ENCODE results near the gene TBCK.
A peak's percentile ranks its signal among the peaks of the same experiment; 100 is the strongest.

TBCK gene

GRCh38 chr4:106038012-106038411 is 278.0 kb downstream of the TBCK start:
- Histone ChIP-seq H3K4me1 (ENCODE audit: insufficient read depth, low read length, poor library complexity, severe bottlenecking) (peaks cover 39% of the 10 kb centered on the region), H3K9me2 (replicated peaks; ENCODE audit: low read depth, low read length) (no peaks in the 10 kb centered on the region), H3K9ac (ENCODE audit: low read depth, low read length, poor library complexity, severe bottlenecking) (no peak overlapping the region), H2AFZ (ENCODE audit: low read length) (no peak overlapping the region), H3K36me3 (ENCODE audit: insufficient read depth, low read length) (no peaks in the 10 kb centered on the region), H3F3A (ENCODE audit: low read depth) (no peaks in the 10 kb centered on the region), H3K9me3 (ENCODE audit: insufficient read depth, low read depth, low read length) (no peaks in the 10 kb centered on the region), H3K27me3 (ENCODE audit: insufficient read depth, low read length, poor library complexity, severe bottlenecking) (no peaks in the 10 kb centered on the region), H3K4me2 (ENCODE audit: low read depth, low read length, poor library complexity, severe bottlenecking) (no peak overlapping the region), H3K79me2 (ENCODE audit: insufficient read depth, low read length) (no peaks in the 10 kb centered on the region), H4K20me1 (ENCODE audit: insufficient read depth, low read length, poor library complexity, severe bottlenecking) (no peaks in the 10 kb centered on the region), H3K4me3 (ENCODE audit: low read length, poor library complexity, severe bottlenecking) (no peak overlapping the region)
- no peak for TF ChIP-seq CTCF (conservative IDR thresholded peaks at IDR 0.05; ENCODE audit: low read length)
- TF ChIP-seq EZH2phosphoT487 (IDR thresholded peaks at IDR 0.05; ENCODE audit: borderline replicate concordance) = no peak

- H3K9ac ChIP-seq (ENCODE audit: low read depth, low read length, poor library complexity, severe bottlenecking) = no peak overlapping the region
Observed at GRCh38 chr4:106036848-106037247, 279.2 kb downstream of the TBCK start.

GRCh38 chr4:106036334-106036733 is 279.7 kb downstream of the TBCK start:
- Histone ChIP-seq H3K9me2 (replicated peaks; ENCODE audit: low read depth, low read length) (no peaks in the 10 kb centered on the region), H3K4me1 (ENCODE audit: insufficient read depth, low read length, poor library complexity, severe bottlenecking) (peaks cover 39% of the 10 kb centered on the region), H2AFZ (ENCODE audit: low read length) (no peak overlapping the region), H3K4me3 (ENCODE audit: low read length, poor library complexity, severe bottlenecking) (no peak overlapping the region), H3K27me3 (ENCODE audit: insufficient read depth, low read length, poor library complexity, severe bottlenecking) (no peaks in the 10 kb centered on the region), H3K9ac (ENCODE audit: low read depth, low read length, poor library complexity, severe bottlenecking) (no peak overlapping the region), H3K36me3 (ENCODE audit: insufficient read depth, low read length) (no peaks in the 10 kb centered on the region), H4K20me1 (ENCODE audit: insufficient read depth, low read length, poor library complexity, severe bottlenecking) (no peaks in the 10 kb centered on the region), H3K79me2 (ENCODE audit: insufficient read depth, low read length) (no peaks in the 10 kb centered on the region), H3K4me2 (ENCODE audit: low read depth, low read length, poor library complexity, severe bottlenecking) (peak overlapping the region; percentile 24), H3K9me3 (ENCODE audit: insufficient read depth, low read depth, low read length) (no peaks in the 10 kb centered on the region), H3F3A (ENCODE audit: low read depth) (no peaks in the 10 kb centered on the region)
- no peak for TF ChIP-seq CTCF (conservative IDR thresholded peaks at IDR 0.05; ENCODE audit: low read length)
- TF ChIP-seq EZH2phosphoT487 (IDR thresholded peaks at IDR 0.05; ENCODE audit: borderline replicate concordance) = no peak

More at GRCh38 chr4:106036848-106037247, 279.2 kb downstream of the TBCK start:
- H3K4me2 ChIP-seq (ENCODE audit: low read depth, low read length, poor library complexity, severe bottlenecking) = peak overlapping the region; percentile 24
- no peak overlapping the region for H2AFZ ChIP-seq (ENCODE audit: low read length)
- H3K4me3 ChIP-seq (ENCODE audit: low read length, poor library complexity, severe bottlenecking) = no peak overlapping the region
- no peaks in the 10 kb centered on the region for H3K27me3 ChIP-seq (ENCODE audit: insufficient read depth, low read length, poor library complexity, severe bottlenecking)
- TF ChIP-seq EZH2phosphoT487 (IDR thresholded peaks at IDR 0.05; ENCODE audit: borderline replicate concordance) = no peak
- TF ChIP-seq CTCF (conservative IDR thresholded peaks at IDR 0.05; ENCODE audit: low read length) = no peak
- H3K4me1 ChIP-seq (ENCODE audit: insufficient read depth, low read length, poor library complexity, severe bottlenecking) = peaks cover 39% of the 10 kb centered on the region
- H3F3A ChIP-seq (ENCODE audit: low read depth) = no peaks in the 10 kb centered on the region
- H3K9me3 ChIP-seq (ENCODE audit: insufficient read depth, low read depth, low read length) = no peaks in the 10 kb centered on the region
- H3K79me2 ChIP-seq (ENCODE audit: insufficient read depth, low read length) = no peaks in the 10 kb centered on the region
- no peaks in the 10 kb centered on the region for H4K20me1 ChIP-seq (ENCODE audit: insufficient read depth, low read length, poor library complexity, severe bottlenecking)
- no peaks in the 10 kb centered on the region for H3K9me2 ChIP-seq (replicated peaks; ENCODE audit: low read depth, low read length)
- no peaks in the 10 kb centered on the region for H3K36me3 ChIP-seq (ENCODE audit: insufficient read depth, low read length)

Data from Loucy (cell line).